Ascending aorta (tissue), 2 donors: Measurements from ENCODE around the gene HNF4A. TPM values are rescaled to one million over a fixed set of nuclear protein-coding genes. Genes with fewer than 3 reads are reported as not detected.

Experiments used
- DNase-seq, 2 donors: peaks; one replicate each; pipeline ENCODE4 v3.0.0-alpha.2; 2019; ENCODE audit warnings: low spot score in 2 of 2
- H3K27ac ChIP-seq, 2 donors: fragments of 200-600 bp; sonication (generic); one replicate each; pipeline ENCODE4 v1.5.1; 2016 to 2017; ENCODE audit warnings: mild to moderate bottlenecking in 1 of 2
- H3K27me3 ChIP-seq: fragments of 200-600 bp; sonication (generic); one replicate; pipeline ENCODE4 v1.5.1; 2017
- H3K36me3 ChIP-seq, 2 donors: fragments of 200-600 bp; sonication (generic); one replicate each; pipeline ENCODE4 v1.5.1; 2016
- H3K4me1 ChIP-seq, 2 donors: fragments of 200-600 bp; sonication (generic); one replicate each; pipeline ENCODE4 v1.5.1; 2016 to 2017; ENCODE audit warnings: mild to moderate bottlenecking in 1 of 2
- H3K4me3 ChIP-seq, 2 donors: fragments of 200-600 bp; sonication (generic); one replicate each; pipeline ENCODE4 v1.5.1; 2016 to 2017; ENCODE audit warnings: mild to moderate bottlenecking in 1 of 2
- H3K9me3 ChIP-seq, 2 donors: fragments of 200-600 bp; sonication (generic); one replicate each; pipeline ENCODE4 v1.5.1; 2016
- CTCF ChIP-seq, 3 experiments: fragments of 200-600 bp in 2 of 3; fragments of 450-650 bp in 1 of 3; sonication (generic) in 2 of 3; IDR thresholded peaks; one replicate each; pipeline ENCODE4 v1.5.1; 2016 to 2019; ENCODE audit warnings: antibody characterized with exemption in 3 of 3, mild to moderate bottlenecking in 1 of 3, moderate library complexity in 1 of 3
- intact Hi-C: fragments of 100-400 bp; cut with DNase I; formaldehyde crosslinking; loops from one replicate; pipeline ENCODE4 v1.15.1; 2023
- total RNA-seq: library from RNA; depleted of rRNA; stranded (reverse); fragments of >200 nt; gene quantifications from one replicate; pipeline ENCODE4 v1.1.0, GENCODE V29; 2016

HNF4A gene
- total RNA-seq, 1 donor from 2014 or later = not detected

DNA sequence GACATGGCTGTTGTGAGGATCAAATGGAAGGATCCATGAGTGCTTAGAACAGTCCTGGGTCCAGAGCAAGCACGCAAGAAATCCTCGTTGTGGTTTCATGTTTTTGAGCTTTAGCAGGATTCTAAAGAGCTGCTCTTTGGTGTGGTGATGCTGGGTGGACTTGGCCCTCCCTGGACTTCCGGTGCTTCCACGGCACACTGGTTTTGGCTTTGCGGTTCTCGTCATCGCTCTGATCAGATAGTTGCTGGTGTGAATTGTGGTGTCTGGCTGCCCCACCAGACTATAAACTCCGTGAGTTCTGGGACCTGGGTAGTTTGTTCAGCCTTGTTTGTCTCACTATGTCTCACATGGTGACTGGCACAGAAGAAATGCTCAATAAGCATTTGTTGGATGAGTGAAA, 3.3 kb downstream of the HNF4A start:
- Histone ChIP-seq H3K36me3 (no peaks in the 10 kb centered on the region), H3K9me3 (no peaks in the 10 kb centered on the region), H3K27ac (no peak overlapping the region), H3K27me3 (no peaks in the 10 kb centered on the region), H3K4me1 (no peaks in the 10 kb centered on the region), H3K4me3 (no peak overlapping the region)
- TF ChIP-seq CTCF (IDR thresholded peaks at IDR 0.05) = no peak
- no peak for DNase-seq
- intact Hi-C loops = no loop called here

- Histone ChIP-seq H3K36me3 (no peaks in the 10 kb centered on the region), H3K9me3 (no peaks in the 10 kb centered on the region), H3K4me1 (no peaks in the 10 kb centered on the region), H3K4me3 (no peak overlapping the region), H3K27ac (no peak overlapping the region), H3K27me3 (no peaks in the 10 kb centered on the region)
- TF ChIP-seq CTCF (IDR thresholded peaks at IDR 0.05) = no peak
- no peak for DNase-seq
- intact Hi-C loops = no loop called here
Observed at GRCh38 chr20:44360221-44360620, 4.7 kb downstream of the HNF4A start.

GRCh38 chr20:44361021-44361420, 5.5 kb downstream of the HNF4A start:
- TF ChIP-seq CTCF (IDR thresholded peaks at IDR 0.05) = no peak
- H3K4me1 ChIP-seq = no peaks in the 10 kb centered on the region
- no peaks in the 10 kb centered on the region for H3K27me3 ChIP-seq
- H3K36me3 ChIP-seq = no peaks in the 10 kb centered on the region
- DNase-seq = no peak
- intact Hi-C loops = no loop called here
- no peak overlapping the region for H3K27ac ChIP-seq
- no peak overlapping the region for H3K4me3 ChIP-seq
- H3K9me3 ChIP-seq = no peaks in the 10 kb centered on the region

GRCh38 chr20:44362466-44362940, 7.0 kb downstream of the HNF4A start:
- intact Hi-C loops = no loop called here
- TF ChIP-seq CTCF (IDR thresholded peaks at IDR 0.05) = no peak
- Histone ChIP-seq H3K4me1 (no peaks in the 10 kb centered on the region), H3K27ac (no peak overlapping the region), H3K27me3 (no peaks in the 10 kb centered on the region), H3K9me3 (no peaks in the 10 kb centered on the region), H3K36me3 (no peaks in the 10 kb centered on the region), H3K4me3 (no peak overlapping the region)
- no peak for DNase-seq

GRCh38 chr20:44364068-44364467, 8.6 kb downstream of the HNF4A start:
- H3K4me3 ChIP-seq = no peak overlapping the region
- intact Hi-C loops = no loop called here
- DNase-seq = no peak
- no peak for TF ChIP-seq CTCF (IDR thresholded peaks at IDR 0.05)
- H3K36me3 ChIP-seq = no peaks in the 10 kb centered on the region
- H3K9me3 ChIP-seq = no peaks in the 10 kb centered on the region
- H3K27ac ChIP-seq = no peak overlapping the region
- H3K4me1 ChIP-seq = no peaks in the 10 kb centered on the region
- no peaks in the 10 kb centered on the region for H3K27me3 ChIP-seq

- no peak for TF ChIP-seq CTCF (IDR thresholded peaks at IDR 0.05)
- H3K27me3 ChIP-seq = no peaks in the 10 kb centered on the region
Observed at GRCh38 chr20:44364780-44365179, 9.3 kb downstream of the HNF4A start.

More at GRCh38 chr20:44364780-44365179, 9.3 kb downstream of the HNF4A start:
- intact Hi-C loops = no loop called here
- Histone ChIP-seq H3K4me3 (no peak overlapping the region), H3K27ac (no peak overlapping the region), H3K4me1 (no peaks in the 10 kb centered on the region), H3K9me3 (no peaks in the 10 kb centered on the region), H3K36me3 (no peaks in the 10 kb centered on the region)
- DNase-seq = no peak
